Measurements from ENCODE around the gene VIPR2.
"Not testable (repeated sequence)": the region's sequence is repeated elsewhere in the genome, so short reads cannot be mapped to it uniquely, and the experiment has no call there.

The VIPR2 gene

GRCh38 chr7:159127691-159128642 is 16.7 kb downstream of the VIPR2 start:
- Histone ChIP-seq H3K27ac (ENCODE audit: low read depth, low read length) (no peak overlapping the region), H2AFZ (ENCODE audit: low read length, unreplicated experiment) (no peak overlapping the region), H3K36me3 (ENCODE audit: insufficient read depth, low read length) (no peaks in the 10 kb centered on the region), H3K4me3 (ENCODE audit: low read depth, low read length) (no peak overlapping the region), H3K27me3 (ENCODE audit: insufficient read depth, low read length) (no peaks in the 10 kb centered on the region), H3K79me2 (ENCODE audit: control insufficient read depth, insufficient read depth, low read length, unreplicated experiment) (no peaks in the 10 kb centered on the region), H3K4me1 (ENCODE audit: control insufficient read depth, insufficient read depth, low read length, unreplicated experiment) (no peaks in the 10 kb centered on the region)

DNA sequence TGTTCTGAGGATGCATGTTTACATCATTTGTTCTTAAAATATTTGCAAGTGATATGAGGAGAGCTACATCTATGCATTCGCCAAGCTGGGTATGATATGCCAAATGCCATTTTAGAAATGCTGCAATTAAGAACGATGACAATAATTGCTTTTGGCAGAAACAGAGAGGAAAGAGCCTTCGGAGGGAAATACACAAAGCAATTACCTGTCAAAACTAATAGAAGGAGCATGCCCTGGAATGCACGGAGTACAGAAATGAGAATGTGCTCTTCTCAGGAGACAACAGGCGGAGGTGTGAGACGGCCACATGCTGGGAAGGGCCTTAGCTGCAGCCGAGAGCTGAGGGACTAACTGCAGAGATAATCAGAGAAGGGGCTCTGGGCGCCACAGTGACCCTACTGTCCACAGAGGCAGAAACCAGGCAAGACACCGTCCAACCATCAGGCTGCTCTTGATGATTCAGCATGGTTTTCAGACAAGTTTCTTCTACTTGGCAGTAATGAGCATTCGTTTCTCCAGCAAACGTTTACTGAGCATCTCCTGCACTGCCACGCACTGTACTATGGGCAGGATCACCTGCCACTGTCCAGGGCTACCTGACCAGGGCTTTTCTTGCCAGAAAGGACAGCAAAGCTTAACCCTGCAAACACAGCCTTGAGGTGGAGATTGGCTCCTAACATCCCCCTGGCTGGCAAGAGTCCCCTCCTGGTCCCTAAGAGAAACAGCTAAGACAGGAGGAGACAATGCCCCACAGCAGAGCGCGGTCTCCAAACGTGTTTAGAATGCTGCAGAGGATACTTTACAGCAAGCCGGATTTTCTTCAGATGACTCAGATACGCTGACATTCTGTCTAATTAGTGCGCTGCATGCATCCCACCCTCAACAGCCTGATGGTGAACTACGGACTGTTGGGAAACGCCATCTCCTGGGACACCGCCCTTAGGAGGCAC is 18.1 kb downstream of the VIPR2 start:
- Histone ChIP-seq H2AFZ (ENCODE audit: low read length, unreplicated experiment) (no peak overlapping the region), H3K36me3 (ENCODE audit: insufficient read depth, low read length) (no peaks in the 10 kb centered on the region), H3K79me2 (ENCODE audit: control insufficient read depth, insufficient read depth, low read length, unreplicated experiment) (no peaks in the 10 kb centered on the region), H3K27ac (ENCODE audit: low read depth, low read length) (no peak overlapping the region), H3K4me3 (ENCODE audit: low read depth, low read length) (no peak overlapping the region), H3K27me3 (ENCODE audit: insufficient read depth, low read length) (no peaks in the 10 kb centered on the region), H3K4me1 (ENCODE audit: control insufficient read depth, insufficient read depth, low read length, unreplicated experiment) (no peaks in the 10 kb centered on the region)

DNA sequence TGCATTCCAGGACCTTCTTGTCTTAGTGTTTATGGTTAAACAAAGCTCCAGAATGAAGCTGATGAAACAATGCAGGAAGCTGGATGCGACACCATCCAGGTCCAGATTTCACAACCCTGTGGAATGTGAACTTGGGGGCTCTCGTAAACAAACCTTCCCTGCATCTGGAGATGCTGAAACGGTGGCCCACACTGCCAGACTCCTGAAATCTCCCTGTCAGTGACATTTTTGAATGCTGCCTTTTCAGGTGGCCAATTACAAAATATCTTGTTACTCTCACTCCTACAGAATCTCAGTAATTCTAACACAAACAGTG is 18.8 kb downstream of the VIPR2 start:
- Histone ChIP-seq H3K79me2 (ENCODE audit: control insufficient read depth, insufficient read depth, low read length, unreplicated experiment) (no peaks in the 10 kb centered on the region), H2AFZ (ENCODE audit: low read length, unreplicated experiment) (no peak overlapping the region), H3K4me1 (ENCODE audit: control insufficient read depth, insufficient read depth, low read length, unreplicated experiment) (no peaks in the 10 kb centered on the region), H3K4me3 (ENCODE audit: low read depth, low read length) (no peak overlapping the region), H3K27me3 (ENCODE audit: insufficient read depth, low read length) (no peaks in the 10 kb centered on the region), H3K27ac (ENCODE audit: low read depth, low read length) (no peak overlapping the region), H3K36me3 (ENCODE audit: insufficient read depth, low read length) (no peaks in the 10 kb centered on the region)

DNA sequence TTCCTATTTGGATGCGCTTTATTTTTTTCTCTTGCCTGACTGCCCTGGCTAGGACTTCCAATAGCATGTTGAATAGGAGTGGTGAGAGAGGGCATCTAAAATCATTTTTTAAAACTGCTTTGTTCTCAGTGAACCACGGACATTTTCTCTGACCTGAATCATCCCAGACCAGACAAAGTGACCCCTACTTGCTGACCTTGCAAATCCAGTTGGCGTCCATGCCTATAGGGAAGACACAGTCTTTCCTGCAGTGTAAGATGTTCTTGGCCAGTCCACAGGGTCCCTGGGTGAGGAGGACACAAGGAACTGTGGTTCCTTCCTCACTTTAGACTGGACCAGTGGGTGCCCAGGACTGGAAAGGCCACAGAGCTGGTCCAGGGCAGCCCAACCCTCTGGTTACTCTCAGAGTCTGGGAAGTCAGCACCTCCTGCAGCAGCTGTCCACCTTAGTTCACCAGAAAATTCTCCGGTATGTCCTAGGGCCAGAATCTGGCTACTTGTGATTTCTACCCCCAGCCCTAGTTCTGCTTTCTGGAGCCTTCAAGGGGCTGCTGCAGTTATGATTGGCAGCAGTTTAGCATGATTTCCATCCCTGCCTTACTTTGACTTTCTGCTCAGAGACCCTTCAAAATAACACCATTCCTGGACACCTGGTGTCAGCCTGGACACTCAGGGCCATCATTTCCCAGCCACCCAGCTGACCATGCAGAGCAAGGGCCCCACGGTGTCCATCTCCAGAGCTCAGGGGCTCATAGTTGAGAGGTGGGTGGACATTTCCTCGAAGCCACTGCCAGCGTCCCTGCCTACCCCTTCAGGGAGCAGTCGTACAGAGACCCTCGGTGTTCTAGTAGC is 19.3 kb downstream of the VIPR2 start:
- H3K79me2 ChIP-seq (ENCODE audit: control insufficient read depth, insufficient read depth, low read length, unreplicated experiment): no peaks in the 10 kb centered on the region
- H3K4me3 ChIP-seq (ENCODE audit: low read depth, low read length): no peak overlapping the region
- H3K27ac ChIP-seq (ENCODE audit: low read depth, low read length): no peak overlapping the region
- H3K36me3 ChIP-seq (ENCODE audit: insufficient read depth, low read length): no peaks in the 10 kb centered on the region
- H3K27me3 ChIP-seq (ENCODE audit: insufficient read depth, low read length): no peaks in the 10 kb centered on the region
- no peak overlapping the region for H2AFZ ChIP-seq (ENCODE audit: low read length, unreplicated experiment)
- no peaks in the 10 kb centered on the region for H3K4me1 ChIP-seq (ENCODE audit: control insufficient read depth, insufficient read depth, low read length, unreplicated experiment)

DNA sequence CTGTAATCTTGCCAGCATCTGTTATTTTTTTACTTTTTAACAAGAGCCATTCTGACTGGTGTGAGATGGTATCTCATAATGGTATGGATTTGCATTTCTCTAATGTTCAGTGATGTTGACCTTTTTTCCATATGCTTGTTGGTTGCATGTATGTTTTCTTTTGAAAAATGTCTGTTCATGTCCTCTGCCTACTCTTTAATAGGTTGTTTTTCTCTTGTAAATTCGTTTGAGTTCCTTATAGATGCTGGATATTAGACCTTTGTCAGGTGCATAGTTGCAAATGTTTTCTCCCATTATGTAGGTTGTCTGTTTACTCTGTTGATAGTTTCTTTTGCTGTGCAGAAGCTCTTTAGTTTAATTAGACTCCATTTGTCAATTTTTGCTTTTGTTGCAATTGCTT is 20.9 kb downstream of the VIPR2 start:
- not testable (repeated sequence) for H3K79me2 ChIP-seq (ENCODE audit: control insufficient read depth, insufficient read depth, low read length, unreplicated experiment); H3K4me3 ChIP-seq (ENCODE audit: low read depth, low read length); H2AFZ ChIP-seq (ENCODE audit: low read length, unreplicated experiment); H3K36me3 ChIP-seq (ENCODE audit: insufficient read depth, low read length); H3K4me1 ChIP-seq (ENCODE audit: control insufficient read depth, insufficient read depth, low read length, unreplicated experiment); H3K27ac ChIP-seq (ENCODE audit: low read depth, low read length); H3K27me3 ChIP-seq (ENCODE audit: insufficient read depth, low read length)

DNA sequence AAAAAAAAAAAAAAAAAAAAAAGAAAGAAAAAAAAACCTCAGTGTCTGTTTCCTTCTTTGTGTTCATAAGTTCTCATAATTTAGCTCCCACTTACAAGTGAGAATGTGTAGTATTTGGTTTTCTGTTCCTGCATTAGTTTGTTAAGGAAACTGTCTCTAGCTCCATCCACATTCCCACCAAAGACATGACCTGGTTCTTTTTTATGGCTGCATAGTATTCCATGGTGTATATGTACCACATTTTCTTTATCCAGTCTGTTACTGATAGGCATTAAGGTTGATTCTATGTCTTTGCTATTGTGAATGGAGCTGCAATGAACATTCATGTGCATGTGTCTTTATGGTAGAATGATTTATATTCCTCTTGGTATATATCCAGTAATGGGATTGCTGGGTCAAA is 21.4 kb downstream of the VIPR2 start:
- H3K27ac ChIP-seq (ENCODE audit: low read depth, low read length); H3K27me3 ChIP-seq (ENCODE audit: insufficient read depth, low read length); H3K36me3 ChIP-seq (ENCODE audit: insufficient read depth, low read length); H2AFZ ChIP-seq (ENCODE audit: low read length, unreplicated experiment); H3K4me1 ChIP-seq (ENCODE audit: control insufficient read depth, insufficient read depth, low read length, unreplicated experiment); H3K4me3 ChIP-seq (ENCODE audit: low read depth, low read length); H3K79me2 ChIP-seq (ENCODE audit: control insufficient read depth, insufficient read depth, low read length, unreplicated experiment): not testable (repeated sequence)

DNA sequence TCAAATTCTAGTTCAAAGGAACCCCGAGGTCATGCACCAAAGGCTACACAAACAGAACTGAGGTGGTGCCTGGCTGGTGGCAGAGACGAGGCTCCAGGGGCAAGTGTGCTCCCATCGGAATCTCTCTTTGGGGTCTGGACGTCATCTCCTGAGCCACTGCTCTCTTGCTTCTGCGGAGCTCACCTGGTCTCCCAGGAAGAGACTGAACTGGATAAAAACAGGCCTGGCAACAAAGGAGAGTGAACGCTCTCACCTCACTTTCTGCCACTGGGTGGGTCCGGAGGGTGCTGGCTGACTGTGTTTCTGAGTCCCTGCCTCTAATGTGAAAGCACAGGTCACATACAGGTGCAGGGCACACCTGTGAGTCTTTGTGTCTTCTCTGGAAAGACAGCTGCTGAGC is 22.4 kb downstream of the VIPR2 start:
- Histone ChIP-seq H3K27ac (ENCODE audit: low read depth, low read length) (no peak overlapping the region), H3K27me3 (ENCODE audit: insufficient read depth, low read length) (no peaks in the 10 kb centered on the region), H3K4me1 (ENCODE audit: control insufficient read depth, insufficient read depth, low read length, unreplicated experiment) (no peaks in the 10 kb centered on the region), H3K4me3 (ENCODE audit: low read depth, low read length) (no peak overlapping the region), H2AFZ (ENCODE audit: low read length, unreplicated experiment) (no peak overlapping the region), H3K36me3 (ENCODE audit: insufficient read depth, low read length) (no peaks in the 10 kb centered on the region), H3K79me2 (ENCODE audit: control insufficient read depth, insufficient read depth, low read length, unreplicated experiment) (no peaks in the 10 kb centered on the region)

DNA sequence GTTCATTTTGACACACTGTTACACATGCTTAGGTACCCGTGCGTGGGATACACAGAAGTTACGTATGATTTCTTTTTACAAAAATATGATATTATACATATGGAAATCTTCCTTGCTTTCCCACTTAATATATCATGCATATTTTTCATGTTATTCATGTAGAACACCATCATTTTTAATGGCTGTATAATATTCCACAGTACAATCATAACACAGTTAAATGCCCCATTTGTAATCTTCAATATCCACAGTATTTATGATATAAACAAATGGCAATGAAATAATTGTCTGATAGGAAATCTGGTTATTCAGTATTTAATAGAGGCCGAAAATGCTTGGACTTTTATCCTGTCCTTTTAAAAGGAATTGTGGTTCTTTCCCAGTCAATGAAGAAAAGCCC is 23.2 kb downstream of the VIPR2 start:
- no peaks in the 10 kb centered on the region for H3K27me3 ChIP-seq (ENCODE audit: insufficient read depth, low read length)

GRCh38 chr7:159121068-159121467 is 23.6 kb downstream of the VIPR2 start:
- Histone ChIP-seq H3K36me3 (ENCODE audit: insufficient read depth, low read length) (no peaks in the 10 kb centered on the region), H3K4me1 (ENCODE audit: control insufficient read depth, insufficient read depth, low read length, unreplicated experiment) (no peaks in the 10 kb centered on the region)

More for the DNA sequence above, 23.2 kb downstream of the VIPR2 start:
- Histone ChIP-seq H3K4me3 (ENCODE audit: low read depth, low read length) (no peak overlapping the region), H3K4me1 (ENCODE audit: control insufficient read depth, insufficient read depth, low read length, unreplicated experiment) (no peaks in the 10 kb centered on the region), H3K36me3 (ENCODE audit: insufficient read depth, low read length) (no peaks in the 10 kb centered on the region), H3K79me2 (ENCODE audit: control insufficient read depth, insufficient read depth, low read length, unreplicated experiment) (no peaks in the 10 kb centered on the region), H2AFZ (ENCODE audit: low read length, unreplicated experiment) (no peak overlapping the region), H3K27ac (ENCODE audit: low read depth, low read length) (no peak overlapping the region)

DNA sequence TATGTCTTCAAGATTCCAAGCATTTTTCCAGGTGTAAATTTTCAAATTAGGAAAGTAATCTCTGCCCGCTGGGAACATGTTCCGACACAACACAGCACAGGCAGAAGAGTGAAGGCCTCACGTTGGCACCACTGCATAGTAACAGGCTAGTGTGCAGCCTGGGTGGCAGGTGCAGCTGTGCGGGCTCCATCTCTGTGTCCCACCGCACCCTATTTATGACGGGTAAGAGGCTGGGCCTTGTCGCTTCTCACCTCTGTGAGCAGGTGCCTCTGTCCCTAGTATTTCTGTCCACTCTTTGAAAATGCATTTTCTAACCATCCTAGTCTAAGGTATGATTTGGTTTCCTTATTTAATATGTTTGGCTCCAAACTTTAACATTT is 24.1 kb downstream of the VIPR2 start:
- H3K79me2 ChIP-seq (ENCODE audit: control insufficient read depth, insufficient read depth, low read length, unreplicated experiment): no peaks in the 10 kb centered on the region
- no peaks in the 10 kb centered on the region for H3K4me1 ChIP-seq (ENCODE audit: control insufficient read depth, insufficient read depth, low read length, unreplicated experiment)
- no peak overlapping the region for H3K27ac ChIP-seq (ENCODE audit: low read depth, low read length)
- no peak overlapping the region for H2AFZ ChIP-seq (ENCODE audit: low read length, unreplicated experiment)
- H3K4me3 ChIP-seq (ENCODE audit: low read depth, low read length): no peak overlapping the region
- no peaks in the 10 kb centered on the region for H3K27me3 ChIP-seq (ENCODE audit: insufficient read depth, low read length)
- H3K36me3 ChIP-seq (ENCODE audit: insufficient read depth, low read length): no peaks in the 10 kb centered on the region

More at GRCh38 chr7:159121068-159121467, 23.6 kb downstream of the VIPR2 start:
- Histone ChIP-seq H3K79me2 (ENCODE audit: control insufficient read depth, insufficient read depth, low read length, unreplicated experiment) (no peaks in the 10 kb centered on the region), H3K4me3 (ENCODE audit: low read depth, low read length) (no peak overlapping the region), H2AFZ (ENCODE audit: low read length, unreplicated experiment) (no peak overlapping the region), H3K27me3 (ENCODE audit: insufficient read depth, low read length) (no peaks in the 10 kb centered on the region), H3K27ac (ENCODE audit: low read depth, low read length) (no peak overlapping the region)
